GM19463 (cell line): Measurements from ENCODE around the gene SH3GLB2.
"Not testable (repeated sequence)": the region's sequence is repeated elsewhere in the genome, so short reads cannot be mapped to it uniquely, and the experiment has no call there.

Source experiments
- ATAC-seq: cut with Tn5 transposase; IDR thresholded peaks from one replicate; pipeline ENCODE4 v1.9.1; 2021; ENCODE audit warnings: mild to moderate bottlenecking, moderate library complexity; ENCODE audit not compliant: unreplicated experiment

Gene SH3GLB2

DNA sequence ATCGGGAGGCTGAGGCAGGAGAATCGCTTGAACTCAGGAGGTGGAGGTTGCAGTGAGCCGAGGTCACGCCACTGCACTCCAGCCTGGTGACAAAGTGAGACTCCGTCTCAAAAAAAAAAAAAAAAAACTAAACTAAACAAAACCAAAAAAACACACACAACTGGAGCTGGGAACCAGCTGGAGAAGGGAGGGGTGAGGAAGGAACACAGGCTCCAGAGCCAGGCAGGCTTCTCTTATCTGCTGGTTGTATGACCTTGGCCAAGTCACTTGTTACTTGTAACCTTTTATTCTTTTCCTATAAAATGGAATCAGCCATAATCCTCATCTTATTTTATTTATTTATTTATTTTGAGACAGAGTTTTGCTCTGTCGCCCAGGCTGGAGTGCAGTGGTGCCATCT is 24.0 kb downstream of the SH3GLB2 start:
- ATAC-seq, result not testable (repeated sequence)

DNA sequence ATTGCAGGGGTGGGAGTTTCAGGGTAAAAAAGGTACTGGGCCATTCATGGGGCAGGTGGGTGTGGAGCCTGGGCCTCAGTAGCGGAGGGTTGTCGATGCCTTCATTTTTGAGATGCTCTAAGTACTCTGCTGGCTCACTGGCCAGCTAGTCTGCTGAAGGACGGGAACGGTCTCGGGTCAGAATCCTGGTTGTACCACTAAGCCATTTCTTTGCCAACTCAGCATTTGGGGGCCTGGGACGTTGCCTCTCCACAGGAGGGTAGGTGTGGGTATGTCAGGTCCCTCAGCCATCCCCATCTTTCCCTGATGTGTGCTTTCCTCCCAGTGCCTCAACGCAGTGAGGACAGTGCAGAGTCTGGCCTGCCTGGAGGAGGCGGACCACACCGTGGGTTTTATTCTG is 25.1 kb downstream of the SH3GLB2 start:
- no peak for ATAC-seq

DNA sequence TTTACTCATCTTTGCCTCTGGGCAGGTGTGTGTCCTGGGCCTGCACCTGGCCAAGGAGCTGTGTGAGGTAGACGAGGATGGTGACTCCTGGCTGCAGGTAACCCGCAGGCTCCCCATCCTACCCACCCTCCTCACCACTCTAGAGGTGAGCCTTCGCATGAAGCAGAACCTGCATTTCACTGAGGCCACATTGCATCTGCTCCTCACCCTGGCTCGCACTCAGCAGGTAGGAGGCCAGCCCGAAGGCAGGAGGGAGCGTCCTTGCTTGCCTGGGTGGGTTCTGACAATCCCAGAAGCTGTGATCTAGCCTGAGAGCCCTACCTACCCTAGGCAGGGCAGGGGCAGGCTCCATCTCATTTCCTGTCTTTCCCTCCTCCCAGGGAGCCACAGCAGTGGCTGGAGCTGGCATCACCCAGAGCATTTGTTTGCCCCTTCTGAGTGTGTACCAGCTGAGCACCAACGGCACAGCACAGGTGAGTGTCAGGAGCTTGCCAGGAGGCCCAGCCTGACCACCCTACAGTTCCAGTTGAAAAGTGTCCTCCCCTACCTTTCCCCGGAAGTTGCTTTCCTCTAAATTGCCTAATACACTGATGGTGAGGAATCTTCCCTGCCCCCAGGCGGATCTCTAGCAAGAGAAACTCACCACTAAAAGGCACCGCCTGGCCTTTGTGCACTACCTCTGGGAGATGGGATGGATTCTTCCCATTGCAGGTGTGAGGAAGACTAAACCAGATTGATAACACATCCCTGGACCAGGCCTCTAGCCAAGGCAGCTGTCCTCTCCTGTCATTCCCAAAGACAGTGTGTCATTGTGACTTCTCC is 26.4 kb downstream of the SH3GLB2 start:
- no peak for ATAC-seq

DNA sequence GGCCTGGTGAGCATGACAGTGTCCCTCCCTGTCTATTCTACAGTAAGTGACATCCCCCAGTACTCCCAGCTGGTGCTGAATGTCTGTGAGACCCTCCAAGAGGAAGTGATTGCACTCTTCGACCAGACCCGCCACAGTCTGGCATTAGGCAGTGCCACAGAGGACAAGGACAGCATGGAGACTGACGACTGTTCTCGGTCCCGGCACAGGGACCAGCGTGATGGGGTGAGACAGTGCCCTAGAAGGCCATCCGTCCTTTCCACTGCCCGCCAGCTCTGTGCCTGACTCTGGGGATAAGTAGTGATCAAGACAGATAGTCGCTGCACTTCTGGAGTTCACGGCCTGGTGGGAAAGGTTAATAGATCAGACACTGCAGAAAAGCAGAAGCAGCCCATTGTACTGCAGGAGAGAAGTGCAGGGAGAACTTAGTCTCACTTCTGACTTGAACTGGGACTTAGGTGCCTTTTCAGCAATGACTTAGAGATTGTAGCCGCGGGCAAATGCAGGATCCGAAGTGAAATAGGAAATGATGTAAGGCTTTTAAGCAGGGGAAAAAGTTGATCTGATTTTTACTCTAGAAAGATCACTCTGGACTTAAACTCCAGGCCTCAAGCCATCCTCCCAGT is 28.4 kb downstream of the SH3GLB2 start:
- ATAC-seq, result no peak

DNA sequence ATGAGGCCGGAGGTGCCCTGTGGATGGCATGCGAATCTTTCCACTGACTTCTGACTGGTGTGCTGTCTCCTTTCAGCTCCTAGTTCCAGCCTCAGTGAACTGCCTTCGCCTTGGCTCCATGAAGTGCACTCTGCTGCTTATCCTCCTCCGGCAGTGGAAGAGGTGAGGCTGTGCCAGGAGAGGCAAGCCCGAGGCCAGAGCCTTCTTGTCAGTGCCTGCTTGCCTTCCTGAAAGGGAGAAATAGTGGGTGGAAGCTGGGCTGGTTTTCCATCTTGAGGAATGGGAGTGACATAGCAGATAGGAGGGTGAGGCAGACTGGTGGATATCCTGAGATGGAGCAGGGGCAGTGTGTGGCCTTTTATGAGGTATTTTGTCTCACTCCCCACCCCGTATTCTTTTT is 29.7 kb downstream of the SH3GLB2 start:
- no peak for ATAC-seq

DNA sequence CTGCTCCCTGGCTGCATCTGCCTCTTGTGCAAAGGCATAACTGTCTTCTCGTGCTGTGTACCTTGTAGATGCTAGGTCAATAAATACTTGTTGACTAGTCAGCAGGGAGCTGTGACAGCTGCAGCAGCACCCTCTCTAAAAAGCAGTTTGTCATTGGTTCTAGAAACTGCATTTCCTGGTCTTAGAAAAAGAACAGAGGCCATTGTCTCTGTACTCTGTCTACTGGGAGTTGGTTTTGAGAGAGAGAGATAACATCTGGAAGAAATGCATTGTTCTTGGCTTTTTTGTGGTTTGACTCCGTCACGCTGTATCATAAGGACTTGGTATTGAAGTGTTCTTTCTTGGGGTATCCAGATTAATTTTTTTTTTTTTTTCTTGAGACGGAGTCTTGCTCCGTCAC is 32.3 kb downstream of the SH3GLB2 start:
- ATAC-seq, result no peak

DNA sequence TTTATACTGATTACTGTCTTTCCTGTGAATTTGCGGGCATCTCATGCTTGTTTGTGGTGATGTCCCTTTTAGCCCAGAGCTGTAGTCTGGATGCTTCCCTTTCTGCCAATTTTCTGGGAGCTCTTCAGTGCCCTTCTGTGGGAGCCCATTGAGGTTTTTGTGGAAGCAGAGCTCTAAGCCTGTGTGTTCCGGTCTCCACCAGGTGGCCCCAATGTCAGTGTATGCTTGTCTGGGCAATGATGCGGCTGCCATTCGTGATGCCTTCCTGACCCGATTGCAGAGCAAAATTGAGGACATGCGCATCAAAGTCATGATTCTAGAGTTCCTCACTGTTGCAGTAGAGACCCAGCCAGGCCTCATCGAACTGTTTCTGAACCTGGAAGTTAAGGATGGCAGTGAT is 35.1 kb downstream of the SH3GLB2 start:
- no peak for ATAC-seq

DNA sequence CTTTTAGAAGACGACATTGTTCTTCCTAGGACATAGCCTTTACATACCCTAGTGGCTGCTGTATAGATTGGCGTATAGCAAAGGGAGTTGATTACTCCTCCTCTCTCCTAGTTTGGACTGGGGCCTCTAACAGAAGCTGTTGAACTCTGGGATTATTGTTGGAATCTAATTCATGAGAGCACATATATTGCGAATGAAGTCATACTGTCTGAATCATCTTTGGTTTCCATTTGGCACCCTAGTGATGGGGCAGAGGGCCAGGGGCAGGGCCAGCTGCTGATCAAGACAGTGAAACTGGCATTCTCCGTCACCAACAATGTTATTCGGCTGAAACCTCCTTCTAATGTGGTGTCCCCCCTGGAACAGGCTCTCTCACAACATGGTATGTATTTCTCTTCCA is 40.3 kb downstream of the SH3GLB2 start:
- ATAC-seq, result no peak

DNA sequence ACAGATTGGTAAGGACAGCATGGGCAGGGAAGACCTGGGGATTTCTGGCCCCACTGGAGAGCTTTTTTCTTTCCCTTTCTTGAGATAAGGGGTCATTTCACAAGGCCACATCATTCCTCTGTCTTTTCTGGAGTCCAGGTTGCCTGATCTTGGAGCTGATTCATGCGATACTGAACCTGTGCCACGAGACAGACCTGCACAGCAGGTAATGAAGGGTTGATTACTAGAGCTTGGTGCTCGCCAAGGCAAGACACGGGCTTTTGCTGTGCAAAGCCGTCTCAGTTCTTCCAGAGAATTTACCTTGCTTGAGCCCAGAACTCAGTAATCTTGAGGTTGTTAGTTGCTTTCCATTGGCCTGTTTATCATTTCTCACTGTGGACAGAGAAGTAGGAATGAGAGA is 41.5 kb downstream of the SH3GLB2 start:
- no peak for ATAC-seq

DNA sequence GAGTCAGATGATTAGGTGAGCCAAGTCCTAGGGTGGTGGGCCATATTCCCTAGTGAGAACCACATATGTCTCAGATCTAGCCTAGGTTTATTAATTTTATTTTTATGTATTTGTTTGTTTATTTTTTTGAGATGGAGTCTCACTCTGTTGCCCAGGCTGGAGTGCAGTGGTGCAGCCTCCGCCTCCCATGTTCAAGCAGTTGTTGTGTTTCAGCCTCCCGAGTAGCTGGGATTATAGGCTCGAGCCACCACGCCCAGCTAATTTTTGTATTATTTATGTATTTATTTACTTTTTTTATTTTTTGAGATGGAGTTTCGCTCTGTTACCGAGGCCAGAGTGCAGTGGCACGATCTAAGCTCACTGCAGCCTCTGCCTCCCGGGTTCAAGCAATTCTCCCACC is 44.6 kb downstream of the SH3GLB2 start:
- no peak for ATAC-seq

DNA sequence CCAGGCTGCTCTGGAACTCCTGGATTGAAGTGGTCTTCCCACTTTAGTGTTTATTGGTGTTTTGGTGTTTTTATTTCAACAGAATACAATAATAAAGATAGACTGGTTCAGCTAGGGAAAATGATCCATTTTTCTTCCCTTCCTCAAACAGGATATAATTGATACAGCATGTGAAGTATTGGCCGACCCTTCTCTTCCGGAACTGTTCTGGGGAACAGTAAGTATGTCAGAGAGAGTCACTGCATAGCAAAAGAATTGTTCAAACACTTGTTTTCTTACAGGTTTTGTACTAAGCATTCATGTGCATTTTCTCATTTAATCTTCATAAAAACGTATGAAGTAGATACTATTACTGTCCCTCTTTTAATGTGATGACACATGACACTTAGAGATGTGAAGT is 49.0 kb downstream of the SH3GLB2 start:
- no peak for ATAC-seq

DNA sequence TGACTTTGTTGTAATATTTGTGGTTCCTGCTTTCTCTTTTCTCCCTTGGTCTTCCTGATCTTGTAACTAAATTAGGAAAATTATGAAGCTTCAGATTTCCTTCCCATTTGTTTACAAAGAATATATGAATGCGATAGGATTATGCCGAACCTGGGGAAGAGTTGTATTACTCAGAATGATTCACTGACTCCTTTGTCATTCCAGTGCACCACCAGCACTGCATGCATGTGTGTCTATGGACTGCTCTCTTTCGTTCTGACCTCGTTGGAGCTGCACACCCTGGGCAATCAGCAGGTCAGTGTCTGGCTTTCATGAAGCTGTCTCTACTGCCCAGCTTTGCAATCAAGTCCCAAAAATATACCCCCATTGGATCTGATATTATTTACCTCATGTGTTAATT is 55.2 kb downstream of the SH3GLB2 start:
- no peak for ATAC-seq

DNA sequence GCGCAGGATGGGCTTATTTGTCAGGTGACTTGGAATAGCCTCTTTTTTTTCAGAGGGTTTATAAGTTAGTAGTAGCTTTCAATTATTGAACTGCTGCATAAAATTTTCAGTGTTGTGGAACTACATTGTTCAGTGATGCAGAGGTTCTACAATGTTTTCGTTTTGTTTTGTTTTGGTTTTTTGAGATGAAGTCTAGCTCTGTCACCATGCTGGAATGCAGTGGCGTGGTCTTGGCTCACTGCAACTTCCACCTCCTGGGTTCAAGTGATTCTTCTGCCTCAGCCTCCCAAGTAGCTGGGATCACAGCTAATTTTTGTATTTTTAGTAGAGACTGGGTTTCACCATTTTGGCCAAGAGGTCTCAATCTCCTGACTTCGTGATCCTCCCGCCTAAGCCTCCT is 58.6 kb downstream of the SH3GLB2 start:
- ATAC-seq, result no peak

DNA sequence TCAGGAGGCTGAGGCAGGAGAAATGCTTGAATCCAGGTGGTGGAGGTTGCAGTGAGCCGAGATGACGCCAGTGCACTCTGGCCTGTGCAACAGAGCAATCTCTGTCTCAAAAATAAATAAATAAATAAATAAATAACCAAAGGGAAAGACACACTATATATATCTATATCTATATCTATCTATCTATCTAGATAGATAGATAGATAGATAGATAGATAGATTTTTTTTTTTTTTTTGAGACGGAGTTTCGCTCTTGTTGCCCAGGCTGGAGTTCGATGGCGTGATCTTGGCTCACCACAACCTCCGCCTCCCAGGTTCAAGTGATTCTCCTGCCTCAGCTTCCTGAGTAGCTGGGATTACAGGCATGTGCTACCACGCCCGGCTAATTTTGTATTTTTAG is 66.7 kb downstream of the SH3GLB2 start:
- ATAC-seq, result not testable (repeated sequence)
